OCI-M2 (cell line): ENCODE data around the gene ACTN1.

Experiments used
- DNase-seq: peaks from one replicate; lab custom pipeline; 2025; ENCODE audit not compliant: unreplicated experiment; lab: John Stamatoyannopoulos, UW

Gene ACTN1

GRCh38 chr14:68951800-68952530 lies 27.1 kb downstream of the ACTN1 start:
- no peak for DNase-seq

GRCh38 chr14:68951035-68951797 lies 27.9 kb downstream of the ACTN1 start:
- no peak for DNase-seq

- no peak for DNase-seq
These were observed 29.0 kb downstream of the ACTN1 start for GRCh38 chr14:68950111-68950510.

GRCh38 chr14:68949601-68949965 lies 29.5 kb downstream of the ACTN1 start:
- no peak for DNase-seq

- no peak for DNase-seq
These were observed 30.2 kb downstream of the ACTN1 start for GRCh38 chr14:68948686-68949600.

- no peak for DNase-seq
These were observed 31.3 kb downstream of the ACTN1 start for GRCh38 chr14:68947802-68948201.

GRCh38 chr14:68946489-68946822 lies 32.6 kb downstream of the ACTN1 start:
- DNase-seq, result no peak

GRCh38 chr14:68945585-68946488 lies 33.3 kb downstream of the ACTN1 start:
- DNase-seq, result no peak

GRCh38 chr14:68945190-68945584 lies 33.9 kb downstream of the ACTN1 start:
- DNase-seq, result no peak

GRCh38 chr14:68944162-68944561 lies 34.9 kb downstream of the ACTN1 start:
- no peak for DNase-seq

- no peak for DNase-seq
These were observed 36.0 kb downstream of the ACTN1 start for GRCh38 chr14:68943107-68943506.

GRCh38 chr14:68942296-68943035 lies 36.6 kb downstream of the ACTN1 start:
- no peak for DNase-seq

GRCh38 chr14:68941820-68942219 lies 37.3 kb downstream of the ACTN1 start:
- no peak for DNase-seq

GRCh38 chr14:68940614-68941185 lies 38.4 kb downstream of the ACTN1 start:
- DNase-seq, result no peak

GRCh38 chr14:68939893-68940613 lies 39.0 kb downstream of the ACTN1 start:
- DNase-seq, result no peak

- DNase-seq, result no peak
These were observed 39.8 kb downstream of the ACTN1 start for GRCh38 chr14:68939181-68939892.

- DNase-seq, result no peak
These were observed 40.6 kb downstream of the ACTN1 start for GRCh38 chr14:68938271-68939150.
